Adipocyte (in vitro differentiated cells): Measurements from ENCODE around the gene GNB5.

Experiments
- DNase-seq: peaks from one replicate; pipeline ENCODE4 v3.0.0-alpha.2; 2015; ENCODE audit warnings: low read depth
- H3K27me3 ChIP-seq: replicated peaks from 2 replicates; pipeline ENCODE4 v1.7.0; 2013; ENCODE audit warnings: mild to moderate bottlenecking, low read length, moderate library complexity; ENCODE audit not compliant: control insufficient read depth, insufficient read depth
- H3K36me3 ChIP-seq: 2 replicates; pipeline ENCODE4 v1.7.0; 2013; ENCODE audit warnings: low read length, mild to moderate bottlenecking, moderate library complexity; ENCODE audit not compliant: control insufficient read depth, insufficient read depth, severe bottlenecking
- H3K4me1 ChIP-seq: 2 replicates; pipeline ENCODE4 v1.7.0; 2013; ENCODE audit warnings: mild to moderate bottlenecking, low read length, moderate library complexity; ENCODE audit not compliant: control insufficient read depth, insufficient read depth
- H3K4me3 ChIP-seq: 2 replicates; pipeline ENCODE4 v1.7.0; 2013; ENCODE audit warnings: mild to moderate bottlenecking, low read length, moderate library complexity
- H3K9ac ChIP-seq: 2 replicates; pipeline ENCODE4 v1.7.0; 2013; ENCODE audit warnings: mild to moderate bottlenecking, low read length, moderate library complexity
- H3K9me3 ChIP-seq: 2 replicates; pipeline ENCODE4 v1.7.0; 2013; ENCODE audit warnings: mild to moderate bottlenecking, low read length, moderate library complexity; ENCODE audit not compliant: control insufficient read depth

The GNB5 gene

GRCh38 chr15:52207191-52207590 lies 16.0 kb upstream of the GNB5 start:
- H3K4me3 ChIP-seq = no peak overlapping the region
- H3K9ac ChIP-seq = no peak overlapping the region
- no peak for DNase-seq
- H3K36me3 ChIP-seq = no peaks in the 10 kb centered on the region
- no peaks in the 10 kb centered on the region for H3K4me1 ChIP-seq
- no peaks in the 10 kb centered on the region for H3K9me3 ChIP-seq
- no peaks in the 10 kb centered on the region for H3K27me3 ChIP-seq

DNA sequence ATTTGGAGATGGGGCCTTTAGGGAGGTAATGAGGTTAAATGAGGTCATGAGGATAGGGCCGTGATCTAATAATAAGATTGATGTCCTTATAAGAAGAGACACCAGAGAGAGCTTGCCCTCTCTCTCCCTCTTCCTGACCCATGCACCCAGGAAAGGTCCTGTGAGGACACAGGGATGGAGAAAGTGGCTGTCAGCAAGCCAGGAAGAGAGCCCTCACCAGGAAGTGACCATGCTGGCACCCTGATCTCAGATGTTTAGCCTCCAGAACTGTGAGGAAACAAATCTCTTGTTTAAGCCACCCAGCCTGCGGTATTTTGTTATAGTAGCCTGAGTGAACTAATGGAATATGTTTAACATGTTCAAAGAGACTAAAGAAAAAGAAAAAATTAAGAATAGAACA lies 15.3 kb upstream of the GNB5 start:
- DNase-seq = no peak
- Histone ChIP-seq H3K36me3 (no peaks in the 10 kb centered on the region), H3K4me1 (no peaks in the 10 kb centered on the region), H3K4me3 (no peak overlapping the region), H3K9me3 (no peaks in the 10 kb centered on the region), H3K27me3 (no peaks in the 10 kb centered on the region), H3K9ac (no peak overlapping the region)

DNA sequence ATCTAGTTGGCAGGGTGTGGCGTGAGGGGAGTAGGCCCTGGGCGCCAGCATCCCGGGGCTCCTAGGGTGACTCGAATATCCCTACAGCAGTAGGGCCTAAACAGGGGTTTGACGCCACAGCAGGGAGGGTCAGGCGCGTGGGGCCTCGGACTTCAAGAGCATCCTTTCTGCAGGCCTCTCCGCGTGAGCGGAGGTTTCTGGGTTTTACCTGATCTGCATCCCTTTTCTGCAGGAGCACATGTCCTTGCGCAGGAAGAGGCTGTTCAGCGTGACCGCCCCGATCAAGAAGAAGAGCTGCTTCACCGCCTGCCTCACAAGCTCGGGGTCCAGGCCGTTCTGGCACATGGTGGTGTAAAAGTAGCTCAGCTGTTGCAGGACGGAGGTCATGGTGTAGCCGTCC lies 13.5 kb upstream of the GNB5 start:
- Histone ChIP-seq H3K9me3 (no peaks in the 10 kb centered on the region), H3K4me3 (no peak overlapping the region), H3K4me1 (no peaks in the 10 kb centered on the region), H3K9ac (no peak overlapping the region), H3K36me3 (no peaks in the 10 kb centered on the region), H3K27me3 (no peaks in the 10 kb centered on the region)
- DNase-seq = no peak

- no peak overlapping the region for H3K9ac ChIP-seq
- H3K4me3 ChIP-seq = no peak overlapping the region
- no peaks in the 10 kb centered on the region for H3K9me3 ChIP-seq
- H3K27me3 ChIP-seq = no peaks in the 10 kb centered on the region
- no peaks in the 10 kb centered on the region for H3K36me3 ChIP-seq
- DNase-seq = no peak
- no peaks in the 10 kb centered on the region for H3K4me1 ChIP-seq
Measured at GRCh38 chr15:52200831-52201365, 9.7 kb upstream of the GNB5 start.

GRCh38 chr15:52199271-52199670 lies 8.1 kb upstream of the GNB5 start:
- Histone ChIP-seq H3K9me3 (no peaks in the 10 kb centered on the region), H3K9ac (no peak overlapping the region), H3K4me3 (no peak overlapping the region), H3K36me3 (no peaks in the 10 kb centered on the region), H3K4me1 (no peaks in the 10 kb centered on the region), H3K27me3 (no peaks in the 10 kb centered on the region)
- DNase-seq = no peak

- H3K4me1 ChIP-seq = no peaks in the 10 kb centered on the region
- H3K36me3 ChIP-seq = no peaks in the 10 kb centered on the region
- H3K9ac ChIP-seq = no peak overlapping the region
- no peaks in the 10 kb centered on the region for H3K27me3 ChIP-seq
- DNase-seq = no peak
- H3K4me3 ChIP-seq = no peak overlapping the region
- no peaks in the 10 kb centered on the region for H3K9me3 ChIP-seq
Measured at GRCh38 chr15:52196891-52197290, 5.7 kb upstream of the GNB5 start.

DNA sequence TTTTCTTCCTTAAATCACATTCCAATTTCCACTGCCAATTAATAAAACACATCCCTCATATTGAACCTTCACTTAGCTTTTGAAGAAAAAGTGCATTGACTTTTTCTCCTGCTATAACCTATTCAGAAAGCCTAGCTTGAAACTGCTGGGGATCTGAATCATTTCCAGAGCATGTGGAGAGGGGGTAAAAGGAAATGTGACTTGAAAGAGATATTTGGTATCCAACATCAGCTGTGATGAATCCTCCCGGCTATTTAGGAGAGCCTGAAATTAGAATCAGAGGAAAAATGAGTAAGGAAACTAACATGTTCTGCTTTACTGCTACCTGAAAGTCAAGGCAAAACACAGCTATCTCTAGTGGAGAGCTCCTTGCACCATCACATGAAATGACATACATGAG lies 2.6 kb upstream of the GNB5 start:
- no peak overlapping the region for H3K4me3 ChIP-seq
- H3K27me3 ChIP-seq = no peaks in the 10 kb centered on the region
- DNase-seq = no peak
- no peaks in the 10 kb centered on the region for H3K9me3 ChIP-seq
- no peaks in the 10 kb centered on the region for H3K36me3 ChIP-seq
- no peak overlapping the region for H3K9ac ChIP-seq
- H3K4me1 ChIP-seq = no peaks in the 10 kb centered on the region

DNA sequence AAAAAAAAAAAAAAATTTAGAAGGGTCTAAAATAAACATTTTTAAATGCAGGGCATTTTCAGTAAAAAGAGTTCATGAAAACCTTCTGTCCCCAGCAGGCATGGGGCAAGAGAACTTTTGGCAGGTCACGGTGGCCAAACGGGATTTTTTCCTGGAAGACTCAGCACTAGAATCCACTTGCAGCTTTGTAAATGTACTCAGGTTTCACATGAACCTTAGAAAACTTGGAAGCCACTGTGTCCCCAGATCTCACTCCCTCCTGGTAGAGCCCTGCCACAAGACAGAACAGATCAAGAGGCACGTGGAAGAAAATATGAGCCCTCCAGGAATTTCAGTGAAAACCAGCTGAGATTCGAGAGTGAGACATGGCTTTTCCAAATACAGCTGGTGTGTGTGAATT lies 2.1 kb upstream of the GNB5 start:
- H3K27me3 ChIP-seq = no peaks in the 10 kb centered on the region
- H3K36me3 ChIP-seq = no peaks in the 10 kb centered on the region
- H3K9ac ChIP-seq = no peak overlapping the region
- no peaks in the 10 kb centered on the region for H3K9me3 ChIP-seq
- no peaks in the 10 kb centered on the region for H3K4me1 ChIP-seq
- no peak for DNase-seq
- no peak overlapping the region for H3K4me3 ChIP-seq

DNA sequence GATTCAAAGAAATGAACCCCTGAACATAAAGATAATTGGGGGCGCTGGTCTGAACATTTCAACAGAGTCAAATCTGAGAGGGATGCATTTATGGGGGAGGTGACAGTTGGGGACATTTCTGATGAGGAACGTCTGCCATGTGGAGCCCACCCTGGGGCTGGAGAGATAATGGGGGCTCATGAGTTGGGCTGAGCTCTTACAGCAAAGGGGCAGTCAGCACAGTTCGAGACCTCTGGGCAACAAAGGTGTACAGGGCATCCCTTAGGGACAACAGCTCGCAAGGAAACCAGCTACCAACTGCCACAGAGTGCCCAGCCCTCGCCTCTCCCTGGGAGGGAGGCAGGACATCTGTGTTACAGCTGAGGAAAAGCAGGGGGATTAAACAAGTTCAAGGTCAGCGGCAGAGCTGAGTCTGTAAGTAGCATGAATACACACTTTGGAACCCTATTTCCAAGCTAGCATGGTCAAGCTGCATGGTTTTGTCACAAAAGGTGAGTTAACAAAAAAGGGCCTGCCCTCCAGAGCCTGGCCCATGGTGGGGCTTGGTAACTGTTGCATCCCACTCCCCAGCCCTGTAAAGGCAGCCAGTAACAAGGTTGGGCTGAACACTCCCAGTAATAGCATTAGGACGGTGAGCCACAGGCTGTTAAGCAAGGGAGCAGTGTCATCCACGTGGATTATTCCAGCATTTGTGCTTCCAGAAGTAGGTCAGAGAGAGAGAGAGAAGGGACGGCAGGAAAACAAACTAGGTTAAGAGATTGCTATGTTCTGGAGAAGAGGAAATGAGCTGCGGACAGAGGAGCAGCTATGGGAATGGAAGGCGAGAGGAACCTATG lies 4.3 kb downstream of the GNB5 start:
- Histone ChIP-seq H3K9me3 (no peaks in the 10 kb centered on the region), H3K9ac (no peak overlapping the region), H3K4me3 (no peak overlapping the region), H3K27me3 (no peaks in the 10 kb centered on the region), H3K36me3 (no peaks in the 10 kb centered on the region), H3K4me1 (peaks cover 7% of the 10 kb centered on the region)
- no peak for DNase-seq

GRCh38 chr15:52185151-52185561 lies 6.0 kb downstream of the GNB5 start:
- Histone ChIP-seq H3K27me3 (no peaks in the 10 kb centered on the region), H3K36me3 (no peaks in the 10 kb centered on the region), H3K9ac (no peak overlapping the region), H3K4me1 (peaks cover 7% of the 10 kb centered on the region), H3K4me3 (no peak overlapping the region), H3K9me3 (no peaks in the 10 kb centered on the region)
- no peak for DNase-seq

DNA sequence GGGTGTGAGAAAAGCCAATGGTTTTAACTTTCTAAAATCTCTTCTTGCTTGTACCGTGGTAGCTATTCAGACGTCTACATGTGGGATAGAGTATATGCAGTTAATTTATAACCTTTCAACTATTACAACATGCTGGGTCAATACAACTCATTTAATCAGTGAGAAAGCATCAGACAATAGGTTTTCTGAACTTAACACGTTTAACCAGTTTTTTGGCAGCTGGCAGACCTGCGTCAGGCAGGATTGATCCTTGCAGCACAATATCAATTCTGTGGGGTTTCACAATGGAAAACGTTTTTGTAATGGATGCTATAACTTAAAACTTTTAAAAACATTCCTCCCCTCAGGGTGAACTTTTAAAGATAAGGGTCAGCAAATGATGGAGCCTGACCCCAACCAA lies 6.5 kb downstream of the GNB5 start:
- H3K36me3 ChIP-seq = no peaks in the 10 kb centered on the region
- no peak overlapping the region for H3K9ac ChIP-seq
- no peaks in the 10 kb centered on the region for H3K9me3 ChIP-seq
- no peak overlapping the region for H3K4me3 ChIP-seq
- no peak for DNase-seq
- H3K4me1 ChIP-seq = peaks cover 7% of the 10 kb centered on the region
- H3K27me3 ChIP-seq = no peaks in the 10 kb centered on the region
